ENCODE results near the gene RPS27.

DNA sequence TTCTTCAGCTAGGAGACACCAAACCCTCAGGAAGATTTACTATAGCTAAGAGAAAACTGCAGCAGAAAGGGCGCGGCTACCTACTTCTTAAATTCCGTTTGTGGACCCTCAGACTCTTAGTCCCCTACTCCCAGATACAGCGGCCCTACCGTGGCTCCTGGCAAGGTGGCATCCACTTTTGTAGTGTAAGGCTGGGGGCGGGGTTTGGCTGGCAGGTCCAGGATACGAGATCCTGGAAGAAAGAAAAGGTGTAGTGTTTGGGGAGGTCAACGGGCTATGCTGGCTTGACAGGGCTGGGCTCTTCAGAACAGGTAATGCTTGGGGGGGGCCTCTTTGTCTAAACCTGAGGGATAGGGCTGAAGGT lies 22.6 kb upstream of the RPS27 start:
- TF ChIP-seq CTCF (CRISPR knock-in tag; IDR thresholded peaks at IDR 0.05) (no peak), CHD4 (IDR thresholded peaks at IDR 0.05; ENCODE audit: borderline replicate concordance, low read length) (no peak), ZNF383 (CRISPR knock-in tag; IDR thresholded peaks at IDR 0.05; ENCODE audit: borderline replicate concordance) (no peak), EP300 (IDR thresholded peaks at IDR 0.05; ENCODE audit: low read depth in 2 of 2, low read length in 2 of 2) (no peak), EP300 (CRISPR knock-in tag; IDR thresholded peaks at IDR 0.05; ENCODE audit: borderline replicate concordance) (no peak), ZNF121 (CRISPR knock-in tag; IDR thresholded peaks at IDR 0.05) (no peak), JUN (CRISPR knock-in tag; IDR thresholded peaks at IDR 0.05) (no peak), PAX8 (CRISPR knock-in tag; IDR thresholded peaks at IDR 0.05; ENCODE audit: borderline replicate concordance) (no peak), NFIB (CRISPR knock-in tag; IDR thresholded peaks at IDR 0.05; ENCODE audit: borderline replicate concordance) (no peak), SRF (IDR thresholded peaks at IDR 0.05; ENCODE audit: low read depth, low read length) (no peak), ELF4 (CRISPR knock-in tag; IDR thresholded peaks at IDR 0.05; ENCODE audit: borderline replicate concordance) (no peak), ZBTB1 (CRISPR knock-in tag; IDR thresholded peaks at IDR 0.05; ENCODE audit: borderline replicate concordance) (no peak), ZNF44 (CRISPR knock-in tag; IDR thresholded peaks at IDR 0.05) (no peak; the same call in 1 of the 2 replicates), CREM (IDR thresholded peaks at IDR 0.05) (no peak), CREM (CRISPR knock-in tag; IDR thresholded peaks at IDR 0.05) (no peak)
- TF ChIP-seq, protein P1, sequence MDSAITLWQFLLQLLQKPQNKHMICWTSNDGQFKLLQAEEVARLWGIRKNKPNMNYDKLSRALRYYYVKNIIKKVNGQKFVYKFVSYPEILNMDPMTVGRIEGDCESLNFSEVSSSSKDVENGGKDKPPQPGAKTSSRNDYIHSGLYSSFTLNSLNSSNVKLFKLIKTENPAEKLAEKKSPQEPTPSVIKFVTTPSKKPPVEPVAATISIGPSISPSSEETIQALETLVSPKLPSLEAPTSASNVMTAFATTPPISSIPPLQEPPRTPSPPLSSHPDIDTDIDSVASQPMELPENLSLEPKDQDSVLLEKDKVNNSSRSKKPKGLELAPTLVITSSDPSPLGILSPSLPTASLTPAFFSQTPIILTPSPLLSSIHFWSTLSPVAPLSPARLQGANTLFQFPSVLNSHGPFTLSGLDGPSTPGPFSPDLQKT (CRISPR knock-in tag; IDR thresholded peaks at IDR 0.05; ENCODE audit: borderline replicate concordance): no peak
